Nephron (organoid): ENCODE results near the gene OTC.

Source experiments
- H3K27ac Mint-ChIP-seq, 3 experiments: 2 replicates each; pipeline ENCODE4 v1.8.0; 2020; ENCODE audit warnings: mixed read lengths in 3 of 3, mild to moderate bottlenecking in 2 of 3, moderate library complexity in 1 of 3
- H3K27me3 Mint-ChIP-seq: 2 replicates; pipeline ENCODE4 v1.8.0; 2021; ENCODE audit warnings: low read depth, mild to moderate bottlenecking, moderate library complexity, mixed read lengths
- H3K36me3 Mint-ChIP-seq: 2 replicates; pipeline ENCODE4 v1.8.0; 2020; ENCODE audit warnings: low read depth, mixed read lengths
- H3K4me1 Mint-ChIP-seq: 2 replicates; pipeline ENCODE4 v1.8.0; 2020; ENCODE audit warnings: mixed read lengths
- H3K4me3 Mint-ChIP-seq, 3 experiments: 2 replicates each; pipeline ENCODE4 v1.8.0; 2020; ENCODE audit warnings: mild to moderate bottlenecking in 3 of 3, mixed read lengths in 3 of 3, moderate library complexity in 2 of 3
- H3K9me3 Mint-ChIP-seq: 2 replicates; pipeline ENCODE4 v1.8.0; 2020; ENCODE audit warnings: mixed read lengths
- TF ChIP-seq, protein P1 (sequence below), 3 experiments: fragments of 200-600 bp; sonication (generic); IDR thresholded peaks; one replicate each; pipeline ENCODE4 v1.5.0; 2021; ENCODE audit warnings: antibody characterized with exemption in 3 of 3; ENCODE audit not compliant: unreplicated experiment in 3 of 3

Gene OTC

DNA sequence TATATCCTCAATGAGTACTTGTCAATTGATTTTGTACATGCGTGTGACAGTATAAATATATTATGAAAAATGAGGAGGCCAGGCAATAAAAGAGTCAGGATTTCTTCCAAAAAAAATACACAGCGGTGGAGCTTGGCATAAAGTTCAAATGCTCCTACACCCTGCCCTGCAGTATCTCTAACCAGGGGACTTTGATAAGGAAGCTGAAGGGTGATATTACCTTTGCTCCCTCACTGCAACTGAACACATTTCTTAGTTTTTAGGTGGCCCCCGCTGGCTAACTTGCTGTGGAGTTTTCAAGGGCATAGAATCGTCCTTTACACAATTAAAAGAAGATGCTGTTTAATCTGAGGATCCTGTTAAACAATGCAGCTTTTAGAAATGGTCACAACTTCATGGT is at the start of gene OTC:
Gene OTC (plus strand): TSS at position 243 of the 400 bp plus-strand sequence. CDS start 93 bp downstream, at position 336.
- Mint-ChIP-seq H3K4me3 (no peak within 1 kb of the TSS), H3K4me1 (peaks cover 3% of the 10 kb centered on the region), H3K36me3 (no peaks in the 10 kb centered on the region), H3K9me3 (no peaks in the 10 kb centered on the region), H3K27ac (no peak within 1 kb of the TSS), H3K27me3 (peaks cover 5% of the 10 kb centered on the region)
- TF ChIP-seq, protein P1, sequence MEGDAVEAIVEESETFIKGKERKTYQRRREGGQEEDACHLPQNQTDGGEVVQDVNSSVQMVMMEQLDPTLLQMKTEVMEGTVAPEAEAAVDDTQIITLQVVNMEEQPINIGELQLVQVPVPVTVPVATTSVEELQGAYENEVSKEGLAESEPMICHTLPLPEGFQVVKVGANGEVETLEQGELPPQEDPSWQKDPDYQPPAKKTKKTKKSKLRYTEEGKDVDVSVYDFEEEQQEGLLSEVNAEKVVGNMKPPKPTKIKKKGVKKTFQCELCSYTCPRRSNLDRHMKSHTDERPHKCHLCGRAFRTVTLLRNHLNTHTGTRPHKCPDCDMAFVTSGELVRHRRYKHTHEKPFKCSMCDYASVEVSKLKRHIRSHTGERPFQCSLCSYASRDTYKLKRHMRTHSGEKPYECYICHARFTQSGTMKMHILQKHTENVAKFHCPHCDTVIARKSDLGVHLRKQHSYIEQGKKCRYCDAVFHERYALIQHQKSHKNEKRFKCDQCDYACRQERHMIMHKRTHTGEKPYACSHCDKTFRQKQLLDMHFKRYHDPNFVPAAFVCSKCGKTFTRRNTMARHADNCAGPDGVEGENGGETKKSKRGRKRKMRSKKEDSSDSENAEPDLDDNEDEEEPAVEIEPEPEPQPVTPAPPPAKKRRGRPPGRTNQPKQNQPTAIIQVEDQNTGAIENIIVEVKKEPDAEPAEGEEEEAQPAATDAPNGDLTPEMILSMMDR (IDR thresholded peaks at IDR 0.05; ENCODE audit: unreplicated experiment in 3 of 3) = no peak

DNA sequence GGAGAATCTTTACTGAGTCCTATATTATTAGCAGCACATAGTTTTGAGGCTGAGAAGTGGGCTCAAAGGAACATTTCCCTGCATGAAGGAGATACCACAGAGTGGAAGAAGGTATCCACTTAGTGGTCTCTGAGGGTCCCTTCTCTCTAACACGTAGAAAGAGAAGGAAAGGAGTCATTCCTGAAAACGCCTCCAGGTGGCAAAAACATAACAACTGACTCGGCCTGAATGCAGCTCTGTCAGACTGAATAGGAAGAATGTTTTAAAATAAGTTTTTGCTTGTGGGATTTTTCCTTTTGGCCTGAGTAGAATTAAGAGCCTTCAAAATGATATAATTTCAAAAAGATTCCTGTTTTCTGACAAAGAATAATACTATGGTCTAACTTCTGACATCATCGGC is 48.4 kb upstream of the OTC start:
- no peak overlapping the region for H3K27ac Mint-ChIP-seq
- TF ChIP-seq, protein P1 (IDR thresholded peaks at IDR 0.05; ENCODE audit: unreplicated experiment in 3 of 3) = peak; percentile 25 to 37 (median 26)
- no peak overlapping the region for H3K4me3 Mint-ChIP-seq
- no peaks in the 10 kb centered on the region for H3K36me3 Mint-ChIP-seq
- no peaks in the 10 kb centered on the region for H3K9me3 Mint-ChIP-seq
- H3K27me3 Mint-ChIP-seq = no peaks in the 10 kb centered on the region
- H3K4me1 Mint-ChIP-seq = no peaks in the 10 kb centered on the region

- no peaks in the 10 kb centered on the region for H3K27me3 Mint-ChIP-seq
- no peak overlapping the region for H3K4me3 Mint-ChIP-seq
- no peaks in the 10 kb centered on the region for H3K4me1 Mint-ChIP-seq
- no peaks in the 10 kb centered on the region for H3K9me3 Mint-ChIP-seq
- TF ChIP-seq, protein P1 (IDR thresholded peaks at IDR 0.05; ENCODE audit: unreplicated experiment in 3 of 3) = no peak
- H3K36me3 Mint-ChIP-seq = peaks cover 6% of the 10 kb centered on the region
- H3K27ac Mint-ChIP-seq = no peak overlapping the region
Observed at GRCh38 chrX:38305971-38306370, 46.4 kb upstream of the OTC start.

DNA sequence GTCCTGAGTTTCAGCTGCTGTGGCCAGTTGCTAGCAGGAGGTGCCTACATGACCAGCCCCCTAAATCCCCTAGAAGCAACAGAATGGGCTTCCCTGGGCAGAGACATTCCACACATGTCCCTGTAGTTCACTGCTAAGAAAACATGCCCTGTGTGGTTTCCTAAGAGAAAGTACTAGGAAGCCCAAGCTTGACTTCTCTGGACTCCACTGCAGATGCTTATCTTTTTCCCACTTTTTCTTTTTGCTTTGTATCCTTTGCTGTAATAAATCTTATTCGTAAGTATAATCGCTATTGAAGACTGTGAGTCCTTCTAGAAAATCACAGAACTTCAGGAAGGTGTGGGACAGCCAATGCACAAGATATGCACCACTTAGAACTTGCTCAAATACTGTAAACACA is 40.7 kb upstream of the OTC start:
- TF ChIP-seq, protein P1 (IDR thresholded peaks at IDR 0.05; ENCODE audit: unreplicated experiment in 3 of 3) = no peak
- Mint-ChIP-seq H3K4me3 (no peak overlapping the region), H3K9me3 (no peaks in the 10 kb centered on the region), H3K36me3 (peaks cover 21% of the 10 kb centered on the region), H3K27me3 (no peaks in the 10 kb centered on the region), H3K4me1 (no peaks in the 10 kb centered on the region), H3K27ac (no peak overlapping the region)

GRCh38 chrX:38312436-38312835 is 40.0 kb upstream of the OTC start:
- H3K9me3 Mint-ChIP-seq = no peaks in the 10 kb centered on the region

GRCh38 chrX:38313190-38313589 is 39.2 kb upstream of the OTC start:
- H3K4me3 Mint-ChIP-seq = no peak overlapping the region
- H3K27ac Mint-ChIP-seq = no peak overlapping the region
- peaks cover 21% of the 10 kb centered on the region for H3K36me3 Mint-ChIP-seq
- H3K4me1 Mint-ChIP-seq = no peaks in the 10 kb centered on the region
- H3K9me3 Mint-ChIP-seq = no peaks in the 10 kb centered on the region
- TF ChIP-seq, protein P1 (IDR thresholded peaks at IDR 0.05; ENCODE audit: unreplicated experiment in 3 of 3) = no peak
- H3K27me3 Mint-ChIP-seq = no peaks in the 10 kb centered on the region

More at GRCh38 chrX:38312436-38312835, 40.0 kb upstream of the OTC start:
- Mint-ChIP-seq H3K4me3 (no peak overlapping the region), H3K27ac (no peak overlapping the region), H3K27me3 (no peaks in the 10 kb centered on the region), H3K36me3 (peaks cover 21% of the 10 kb centered on the region), H3K4me1 (no peaks in the 10 kb centered on the region)
- TF ChIP-seq, protein P1 (IDR thresholded peaks at IDR 0.05; ENCODE audit: unreplicated experiment in 3 of 3) = no peak
